Medulla oblongata (tissue), 1 donor: Measurements from ENCODE around the gene KRTAP12-3.
"Not testable (repeated sequence)": the region's sequence is repeated elsewhere in the genome, so short reads cannot be mapped to it uniquely, and the experiment has no call there.

ENCODE experiments used
- DNase-seq: peaks from one replicate; pipeline ENCODE4 v3.0.0-alpha.2; 2015; ENCODE audit errors: extremely low spot score

Gene KRTAP12-3

DNA sequence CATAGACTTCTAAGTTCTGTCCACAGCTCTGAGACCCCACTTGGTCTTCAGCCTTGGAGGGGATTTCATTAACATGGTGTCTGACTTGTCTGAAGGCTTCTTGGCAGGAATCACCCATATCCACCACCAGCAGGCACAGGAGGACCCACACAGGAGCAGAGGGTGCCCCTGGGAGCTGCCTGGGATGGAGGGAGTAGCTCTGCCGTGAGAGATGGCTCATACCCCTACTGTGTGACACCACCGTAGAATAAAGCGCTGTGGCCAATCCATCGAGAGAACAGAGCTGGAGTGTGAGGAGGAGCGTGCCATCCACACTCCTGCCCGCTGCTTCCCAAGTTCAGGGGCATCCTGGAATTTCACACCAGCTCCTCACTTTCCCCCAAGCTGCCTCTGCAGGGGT is 27.3 kb downstream of the KRTAP12-3 start:
- DNase-seq = not testable (repeated sequence)

GRCh38 chr21:44686000-44686781 is 28.5 kb downstream of the KRTAP12-3 start:
- no peak for DNase-seq

- no peak for DNase-seq
These were observed 29.3 kb downstream of the KRTAP12-3 start for GRCh38 chr21:44686843-44687561.

GRCh38 chr21:44687671-44688070 is 29.9 kb downstream of the KRTAP12-3 start:
- DNase-seq = no peak

DNA sequence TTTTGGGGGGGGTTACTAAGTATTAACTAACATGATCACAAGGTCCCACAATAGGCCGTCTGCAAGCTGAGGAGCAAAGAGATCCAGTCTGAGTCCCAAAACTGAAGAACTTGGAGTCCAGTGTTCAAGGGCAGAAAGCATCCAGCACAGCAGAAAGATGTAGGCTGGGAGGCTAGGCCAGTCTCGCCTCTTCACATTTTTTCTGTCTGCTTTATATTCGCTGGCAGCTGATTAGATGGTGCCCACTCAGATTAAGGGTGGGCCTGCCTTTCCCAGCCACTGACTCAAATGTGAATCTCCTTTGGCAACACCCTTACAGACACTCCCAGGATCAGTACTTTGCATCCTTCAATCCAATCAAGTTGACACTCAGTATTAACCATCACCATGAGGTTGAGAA is 32.0 kb downstream of the KRTAP12-3 start:
- DNase-seq = not testable (repeated sequence)

GRCh38 chr21:44691686-44692085 is 34.0 kb downstream of the KRTAP12-3 start:
- no peak for DNase-seq

GRCh38 chr21:44692798-44693512 is 35.2 kb downstream of the KRTAP12-3 start:
- DNase-seq = no peak

DNA sequence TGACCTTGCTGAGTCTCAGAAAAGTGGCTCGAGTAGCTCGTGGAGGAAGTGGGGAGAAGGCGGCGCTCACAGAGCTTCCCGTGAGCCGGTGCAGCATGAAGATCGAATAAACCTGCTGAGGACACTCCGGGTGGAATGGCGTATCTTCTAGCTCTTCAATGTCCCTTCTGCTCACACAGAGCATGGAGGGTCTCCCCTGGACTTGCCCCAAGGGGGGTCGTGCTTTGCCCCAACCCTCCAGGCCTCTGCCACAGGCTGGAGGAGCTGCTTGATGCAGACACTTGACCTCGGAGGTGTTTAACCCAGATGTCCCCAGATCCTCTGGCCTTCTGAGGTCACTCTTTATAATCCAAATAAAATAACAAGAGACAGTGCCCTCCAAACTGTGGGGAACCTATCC is 37.0 kb downstream of the KRTAP12-3 start:
- DNase-seq = no peak

DNA sequence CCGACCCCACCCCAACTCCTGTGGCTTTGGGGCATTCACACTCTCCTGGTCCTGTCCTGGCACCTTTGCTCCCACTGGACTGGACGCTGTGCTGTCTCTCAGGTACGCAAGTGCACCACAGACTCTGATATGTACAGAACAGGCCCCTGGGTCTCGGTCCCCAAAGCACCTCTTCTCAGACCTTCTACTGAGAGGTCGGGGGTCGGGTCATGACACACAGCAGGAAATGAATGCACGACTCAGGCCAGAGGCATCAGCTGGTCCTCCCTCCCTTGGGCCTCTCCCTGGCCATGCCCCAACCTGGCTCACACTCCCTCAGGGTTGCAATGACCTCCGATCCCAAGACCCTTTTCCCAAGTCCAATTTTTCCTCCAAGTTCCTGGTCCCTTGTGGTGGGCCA is 37.5 kb downstream of the KRTAP12-3 start:
- no peak for DNase-seq

DNA sequence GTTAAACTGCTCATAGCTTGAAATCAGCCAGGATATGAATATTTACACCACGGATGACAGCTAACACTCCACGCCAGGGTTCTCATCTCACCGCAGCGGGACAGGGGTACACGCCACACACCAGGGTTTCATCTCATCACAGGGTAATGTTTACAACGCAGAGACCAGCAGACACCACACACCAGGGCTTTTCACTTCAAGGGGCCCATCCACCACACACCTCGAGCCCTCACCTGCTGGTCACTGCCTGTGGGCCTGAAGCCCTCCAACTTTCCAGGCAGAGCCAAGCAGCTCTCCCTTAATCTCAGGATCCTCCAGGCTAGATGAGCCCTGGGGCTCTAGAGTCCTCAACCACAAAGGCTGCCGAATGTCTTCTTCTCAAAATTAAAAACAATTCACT is 37.9 kb downstream of the KRTAP12-3 start:
- no peak for DNase-seq

DNA sequence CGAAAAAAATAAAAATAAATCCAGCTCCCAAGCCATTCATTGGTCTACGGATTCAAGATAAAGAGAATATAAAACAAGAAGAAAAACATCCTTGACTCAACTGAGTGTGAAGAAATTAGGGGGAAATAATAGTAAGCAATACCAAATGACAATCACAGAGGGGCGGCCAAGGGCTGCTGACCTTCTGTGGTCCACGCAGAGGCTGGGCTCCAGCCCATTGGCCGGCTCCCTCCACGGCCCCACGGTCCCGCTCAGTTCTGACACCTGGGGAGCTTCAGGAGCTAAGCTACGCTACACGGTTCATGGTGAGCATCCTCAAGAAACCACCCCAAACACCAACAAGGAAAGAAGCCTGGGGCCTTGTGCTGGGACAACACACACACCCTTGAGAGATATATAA is 38.8 kb downstream of the KRTAP12-3 start:
- no peak for DNase-seq

- DNase-seq = not testable (repeated sequence)
These were observed 39.6 kb downstream of the KRTAP12-3 start, which contains the start of gene KRTAP10-12 for GRCh38 chr21:44697172-44697810. Gene KRTAP10-12, plus strand, starts transcription at chr21:44697172. Its CDS starts 30 bp downstream, at chr21:44697202.

DNA sequence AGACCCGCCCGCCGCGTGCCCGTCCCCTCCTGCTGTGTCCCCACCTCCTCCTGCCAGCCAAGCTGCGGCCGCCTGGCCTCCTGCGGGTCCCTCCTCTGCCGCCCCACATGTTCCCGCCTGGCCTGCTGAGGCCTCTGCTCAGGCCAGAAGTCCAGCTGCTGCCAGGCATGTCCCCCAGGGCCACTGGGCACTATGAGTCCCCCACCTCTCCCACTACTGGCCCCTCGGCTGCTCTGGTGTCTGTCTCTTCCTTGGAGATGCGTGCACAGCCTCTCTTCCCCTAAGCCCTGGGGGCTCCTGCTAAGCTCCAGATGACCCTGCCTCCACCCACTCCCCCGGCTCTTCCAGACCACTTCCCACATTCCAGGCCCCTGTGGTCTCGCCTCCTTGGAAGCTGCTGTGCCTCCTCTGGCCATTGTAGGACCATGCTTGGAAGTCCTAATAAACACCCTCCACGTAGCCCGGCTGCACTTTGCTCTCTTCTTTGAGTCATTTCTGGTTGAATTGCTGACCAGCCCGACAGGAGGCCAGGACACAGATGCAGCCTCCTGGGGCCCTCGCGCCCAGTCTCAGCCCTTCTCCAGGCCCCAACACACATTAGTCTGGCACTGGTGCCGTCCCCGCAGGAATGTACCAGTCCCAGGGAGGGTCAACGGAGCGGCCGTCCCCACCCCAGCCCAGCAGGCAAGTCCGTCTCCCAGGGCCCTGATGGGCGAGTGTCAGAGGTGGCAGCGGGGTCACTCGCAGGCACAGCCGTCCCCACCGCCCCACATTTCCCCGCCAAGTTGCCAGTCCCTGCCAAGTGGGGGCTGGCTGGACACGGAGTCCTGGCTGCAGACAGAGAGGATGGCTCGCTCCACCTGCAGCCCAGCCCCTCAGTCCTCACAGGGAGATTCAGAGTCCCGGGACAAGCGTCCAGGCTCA is 40.3 kb downstream of the KRTAP12-3 start:
- DNase-seq = no peak

GRCh38 chr21:44699502-44700001 is 41.8 kb downstream of the KRTAP12-3 start:
- no peak for DNase-seq

DNA sequence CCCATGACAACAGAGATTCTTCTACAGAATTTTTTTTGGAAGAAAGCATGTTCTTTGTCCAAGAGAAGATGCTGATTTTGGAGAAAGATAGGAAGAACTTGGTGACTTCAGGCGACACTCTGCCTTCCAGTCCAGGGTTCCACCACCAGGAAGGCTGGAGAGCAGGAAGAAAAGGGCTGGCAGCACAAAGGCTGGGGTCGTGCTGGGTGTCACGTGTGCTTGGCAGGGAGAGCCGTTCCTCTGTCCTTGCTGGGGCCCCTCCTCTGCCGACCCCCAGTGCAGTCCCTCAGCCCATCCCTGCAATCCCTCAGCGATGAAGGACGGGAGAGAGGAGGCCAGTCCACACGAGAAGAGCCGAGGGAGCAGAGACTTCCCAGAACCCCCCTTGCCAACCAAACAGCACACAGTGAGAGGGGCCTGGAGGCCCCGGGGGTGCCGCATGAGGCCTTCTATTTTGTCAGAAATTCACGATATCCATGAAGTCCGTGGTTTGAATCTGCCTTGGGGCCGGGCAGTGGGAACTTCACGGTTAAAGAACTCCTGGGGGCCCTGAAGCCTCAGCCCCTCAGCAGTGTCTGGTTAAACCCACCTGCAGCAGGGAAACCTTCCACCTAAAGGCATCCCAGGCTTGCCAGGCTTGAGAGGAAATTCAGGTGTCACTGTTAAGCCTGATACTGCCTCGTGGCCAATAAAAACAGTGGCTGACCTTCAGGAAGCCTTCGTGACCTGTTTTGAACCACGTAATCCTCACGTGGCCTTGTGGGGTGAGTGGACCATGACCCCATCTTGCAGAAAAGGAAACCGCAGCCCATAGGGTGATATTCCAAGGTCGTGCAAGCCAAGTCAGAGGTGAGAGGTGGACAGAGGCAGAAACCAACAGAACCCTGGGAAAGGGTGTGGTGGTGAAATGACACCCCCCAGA is 42.6 kb downstream of the KRTAP12-3 start:
- DNase-seq = no peak

DNA sequence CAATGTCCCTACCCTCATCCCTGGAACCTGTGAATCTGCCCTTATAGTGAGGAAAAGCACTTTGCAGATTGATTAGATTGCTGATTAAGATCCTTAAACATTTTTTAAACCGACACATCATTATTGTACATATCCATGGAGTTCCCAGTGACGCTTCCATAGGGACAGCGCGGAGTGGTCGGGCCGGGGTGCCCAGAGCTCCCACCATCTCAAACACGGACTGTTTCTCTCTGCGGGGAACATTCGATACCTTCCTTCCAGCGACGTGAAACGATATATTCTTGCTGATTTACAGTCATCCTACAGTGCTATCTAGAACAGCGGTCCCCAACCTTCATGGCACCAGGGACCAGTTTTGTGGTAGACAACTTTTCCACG is 43.3 kb downstream of the KRTAP12-3 start:
- no peak for DNase-seq

GRCh38 chr21:44701541-44701940 is 43.8 kb downstream of the KRTAP12-3 start:
- DNase-seq = no peak

DNA sequence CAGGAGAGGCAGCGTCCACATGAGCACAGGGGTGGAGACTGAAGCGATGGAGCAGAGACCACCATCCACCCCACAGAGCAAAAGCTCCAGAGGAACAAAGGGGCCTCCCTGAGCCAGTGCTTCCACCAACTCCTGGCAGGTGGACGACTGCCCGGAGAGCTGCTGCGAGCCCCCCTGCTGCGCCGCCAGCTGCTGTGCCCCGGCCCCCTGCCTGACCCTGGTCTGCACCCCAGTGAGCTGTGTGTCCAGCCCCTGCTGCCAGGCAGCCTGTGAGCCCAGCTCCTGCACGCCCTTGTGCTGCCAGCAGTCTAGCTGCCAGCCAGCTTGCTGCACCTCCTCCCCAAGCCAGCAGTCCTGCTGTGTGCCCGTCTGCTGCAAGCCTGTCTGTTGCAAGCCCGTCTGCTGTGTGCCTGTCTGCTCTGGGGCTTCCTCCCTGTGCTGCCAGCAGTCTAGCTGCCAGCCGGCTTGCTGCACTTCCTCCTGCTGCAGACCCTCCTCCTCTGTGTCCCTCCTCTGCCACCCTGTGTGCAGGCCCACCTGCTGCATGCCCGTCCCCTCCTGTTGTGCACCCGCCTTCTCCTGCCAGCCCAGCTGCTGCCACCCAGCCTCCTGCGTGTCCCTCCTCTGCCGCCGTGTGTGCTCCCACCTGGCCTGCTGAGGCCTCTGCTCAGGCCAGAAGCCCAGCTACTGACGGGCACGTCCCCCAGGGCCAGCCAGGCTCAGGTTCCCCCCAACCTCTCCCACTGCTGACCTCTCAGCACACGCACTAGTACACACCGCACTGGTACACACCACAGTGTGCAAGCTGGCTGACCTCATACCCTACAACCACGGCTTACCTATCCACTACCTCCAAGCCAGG is 44.6 kb downstream of the KRTAP12-3 start:
- DNase-seq = no peak
